ENCODE data around the gene LGALS9B.
"Not testable (repeated sequence)": the region's sequence is repeated elsewhere in the genome, so short reads cannot be mapped to it uniquely, and the experiment has no call there.

LGALS9B gene

DNA sequence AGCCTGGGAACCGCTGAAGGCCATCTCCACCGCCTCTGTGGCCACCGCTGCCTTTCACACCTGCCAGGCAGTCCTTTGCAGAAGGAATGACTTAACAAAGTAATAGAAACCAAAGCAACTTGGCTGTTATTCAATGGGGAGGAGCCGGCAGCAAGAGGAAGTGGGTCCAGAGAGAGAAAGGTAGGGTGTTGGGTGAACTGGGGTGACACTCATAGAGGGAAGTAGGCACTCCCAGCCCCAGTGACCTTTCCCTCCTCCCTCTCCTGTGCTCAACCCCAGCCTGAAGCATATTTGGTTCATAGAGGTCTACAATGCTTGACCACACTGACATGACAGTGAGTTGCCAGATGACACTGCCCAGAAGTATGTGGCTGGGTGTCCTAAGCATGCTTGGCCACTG, at the start of gene LGALS9B:
Gene LGALS9B (minus strand): TSS at position 93 of the 400 bp plus-strand sequence. CDS start 69 bp downstream, at position 24.
- H3K4me3 ChIP-seq (ENCODE audit: low read depth, low read length), result not testable (repeated sequence)

DNA sequence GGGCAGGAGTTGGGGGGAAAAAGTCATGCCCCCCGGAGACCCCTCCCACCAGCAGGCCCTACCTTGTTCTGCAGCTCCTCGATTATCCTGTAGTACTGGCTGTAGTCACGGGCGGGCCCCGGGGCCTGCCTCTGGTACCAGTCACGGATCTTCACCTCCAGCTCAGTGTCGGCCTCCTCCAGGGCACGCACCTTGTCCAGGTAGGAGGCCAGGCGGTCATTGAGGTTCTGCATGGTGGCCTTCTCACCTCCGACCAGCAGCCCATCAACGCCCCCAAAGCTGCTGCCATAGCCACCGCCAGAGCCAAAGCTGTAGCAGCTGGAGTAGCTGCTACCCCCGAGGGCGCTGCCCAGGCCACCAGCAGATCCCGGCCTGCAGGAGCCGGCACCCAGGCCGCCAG, 49.6 kb upstream of the LGALS9B start:
- H3K4me3 ChIP-seq (ENCODE audit: low read depth, low read length), result not testable (repeated sequence)

DNA sequence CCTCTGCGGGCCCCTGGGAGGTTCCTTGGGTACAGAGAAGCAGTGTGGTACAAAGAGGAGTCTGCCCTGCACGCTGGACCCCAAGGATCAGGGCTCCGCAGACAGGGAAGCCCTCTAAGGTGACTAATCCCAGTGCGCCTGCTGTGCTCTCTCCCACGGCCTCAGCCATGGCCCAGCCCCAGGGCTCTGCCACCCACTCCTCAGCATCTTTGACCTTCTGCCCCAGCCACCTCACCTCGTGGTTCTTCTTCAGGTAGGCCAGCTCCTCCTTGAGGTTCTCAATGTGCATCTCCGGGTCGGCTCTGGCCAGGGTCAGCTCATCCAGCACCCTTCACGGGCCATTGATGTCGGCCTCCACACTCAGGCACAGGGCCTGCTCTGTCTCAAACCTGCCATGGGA, 47.8 kb upstream of the LGALS9B start:
- not testable (repeated sequence) for H3K4me3 ChIP-seq (ENCODE audit: low read depth, low read length)

DNA sequence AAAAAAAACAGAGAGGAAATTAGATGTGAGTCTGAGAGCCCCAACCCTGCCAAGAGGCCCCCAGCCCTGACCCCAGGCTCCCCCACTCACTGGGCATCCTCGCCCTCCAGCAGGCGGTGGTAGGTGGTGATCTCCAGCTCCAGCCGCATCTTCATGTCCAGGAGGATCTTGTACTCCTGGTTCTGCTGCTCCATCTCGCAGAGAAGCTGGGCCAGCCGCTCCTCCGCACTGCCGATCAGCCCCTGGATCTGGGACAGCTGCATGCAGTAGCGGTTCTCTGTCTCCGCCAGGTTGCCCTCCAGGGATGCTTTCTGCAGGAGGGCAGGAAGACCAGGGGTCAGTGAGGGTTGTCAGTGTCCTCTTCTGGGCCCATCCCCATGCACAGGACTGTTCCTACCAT, 46.2 kb upstream of the LGALS9B start:
- H3K4me3 ChIP-seq (ENCODE audit: low read depth, low read length), result not testable (repeated sequence)

DNA sequence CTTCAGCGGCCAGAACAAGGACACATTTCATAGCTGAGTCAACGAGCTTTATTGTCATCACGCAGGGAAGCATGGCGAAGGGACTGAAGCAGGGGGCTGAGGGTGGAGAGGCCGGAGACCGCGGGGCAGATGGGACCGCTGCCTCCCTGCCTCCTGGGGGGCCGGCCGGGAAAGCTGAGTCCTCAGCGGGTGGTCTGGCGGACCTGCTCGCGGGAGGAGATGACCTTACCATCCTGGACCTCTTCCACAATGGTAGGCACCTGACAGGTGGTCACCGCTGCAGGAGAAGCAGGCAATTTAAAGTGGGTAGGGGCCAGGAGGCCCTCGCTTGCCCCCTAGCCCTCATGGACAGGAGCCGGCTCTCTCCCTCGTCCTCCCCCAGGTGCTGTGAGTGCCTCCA, 45.0 kb upstream of the LGALS9B start:
- H3K4me3 ChIP-seq (ENCODE audit: low read depth, low read length), result not testable (repeated sequence)

DNA sequence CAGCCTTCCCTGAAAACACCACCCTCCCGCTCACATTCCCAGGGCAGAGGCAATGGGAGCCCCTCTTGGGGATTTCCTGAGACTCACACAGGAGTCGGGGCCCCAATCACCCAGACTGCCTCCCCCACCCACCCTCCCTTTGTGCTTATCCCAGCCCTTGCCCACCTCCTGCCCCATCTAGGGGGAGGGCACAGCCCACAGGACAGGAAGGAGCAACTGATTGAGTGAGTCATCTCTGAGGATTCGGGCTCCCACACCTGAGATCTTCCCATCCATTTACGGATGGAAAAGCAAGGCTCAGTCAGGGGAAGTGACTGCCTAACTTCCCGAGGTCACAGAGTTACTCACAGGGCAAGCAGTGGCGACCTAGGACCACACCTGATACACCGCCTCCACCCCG, 44.4 kb upstream of the LGALS9B start:
- not testable (repeated sequence) for H3K4me3 ChIP-seq (ENCODE audit: low read depth, low read length)

DNA sequence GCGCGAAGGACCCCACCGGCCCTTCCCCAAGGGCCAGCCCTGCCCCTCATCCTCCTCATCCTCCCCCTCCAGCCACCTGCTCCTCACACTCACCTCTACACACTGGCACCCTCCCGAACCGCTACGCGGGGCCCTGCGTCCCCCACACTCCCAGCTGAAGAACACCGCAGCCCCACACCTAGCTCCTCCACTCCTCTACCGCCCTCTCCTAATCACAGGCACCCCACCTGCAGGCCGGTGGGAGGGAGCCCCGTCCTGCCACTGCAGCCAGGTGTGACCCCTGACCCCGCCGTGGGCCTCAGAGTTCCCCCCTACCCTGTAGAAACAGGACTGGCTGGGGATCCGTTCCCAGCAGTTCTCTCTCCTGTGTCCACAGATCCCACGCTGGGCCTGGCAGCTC, 38.0 kb upstream of the LGALS9B start:
- H3K4me3 ChIP-seq (ENCODE audit: low read depth, low read length), result not testable (repeated sequence)

DNA sequence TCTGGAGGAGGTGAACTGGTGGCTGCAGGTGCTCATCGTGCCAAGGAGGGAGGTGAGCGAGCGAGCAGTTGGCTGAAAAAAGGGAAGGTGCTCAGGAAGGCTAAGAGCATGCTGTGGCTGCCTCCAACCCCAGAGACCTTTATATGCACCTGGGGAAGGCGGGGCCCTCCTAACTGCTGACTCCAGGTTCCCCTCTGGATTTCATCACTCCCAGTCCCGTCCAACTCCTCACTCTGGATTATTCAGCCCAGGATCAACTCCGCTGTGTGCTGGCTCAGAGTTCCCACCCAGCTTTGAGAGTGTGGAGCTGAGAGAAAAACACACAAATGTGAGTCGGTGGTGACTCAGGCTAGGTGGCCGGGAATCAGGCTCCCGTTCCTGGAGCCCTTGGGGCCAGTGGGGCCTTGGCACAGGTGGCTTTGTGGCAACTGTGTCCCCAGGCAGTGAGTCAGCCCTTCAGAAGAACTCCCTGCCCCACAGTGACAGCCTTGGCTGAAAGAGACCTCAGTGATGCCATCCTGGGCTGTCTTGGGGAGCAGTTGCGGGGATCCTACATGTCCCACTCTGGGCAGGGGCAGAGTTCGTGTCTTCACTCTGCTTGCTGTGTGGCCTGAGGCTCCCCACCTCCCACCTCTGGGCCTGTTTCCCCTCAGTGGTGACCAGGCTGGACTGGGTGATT, 37.2 kb upstream of the LGALS9B start:
- not testable (repeated sequence) for H3K4me3 ChIP-seq (ENCODE audit: low read depth, low read length)

DNA sequence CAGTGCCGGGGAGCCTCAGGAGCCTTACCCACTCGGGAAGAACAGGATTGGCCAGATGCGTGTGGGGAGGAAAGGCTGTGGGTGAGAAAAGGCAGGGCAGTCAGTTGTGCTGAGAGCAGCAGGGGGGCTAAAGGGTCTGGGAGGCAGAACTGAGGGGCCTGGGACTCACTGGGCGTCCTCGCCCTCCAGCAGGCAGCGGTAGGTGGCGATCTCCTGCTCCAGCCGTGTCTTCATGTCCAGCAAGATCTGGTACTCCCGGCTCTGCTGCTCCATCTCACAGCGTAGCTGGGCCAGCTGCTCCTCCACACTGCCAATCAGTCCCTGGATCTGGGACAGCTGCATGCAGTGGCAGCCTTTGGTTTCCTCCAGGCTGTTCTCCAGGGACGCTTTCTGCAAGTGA, 34.6 kb upstream of the LGALS9B start:
- H3K4me3 ChIP-seq (ENCODE audit: low read depth, low read length), result not testable (repeated sequence)

DNA sequence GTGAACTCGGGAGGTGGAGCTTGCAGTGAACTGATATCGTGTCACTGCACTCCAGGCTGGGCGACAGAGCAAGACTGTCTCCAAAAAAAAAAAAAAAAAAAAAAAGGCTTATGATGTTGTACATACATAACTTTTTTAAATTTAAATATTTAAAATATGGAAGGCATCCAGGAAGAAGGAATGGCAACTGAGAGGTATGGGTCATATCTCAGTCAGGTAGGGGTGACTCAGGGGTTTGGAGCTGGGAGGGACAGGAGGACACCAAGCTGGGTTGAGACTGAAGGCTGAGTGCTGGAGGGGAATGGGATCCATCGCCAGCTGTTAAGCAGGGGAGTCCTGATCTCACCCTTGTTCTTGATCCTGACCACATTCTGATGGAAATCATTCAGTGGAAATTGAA, 33.0 kb upstream of the LGALS9B start:
- not testable (repeated sequence) for H3K4me3 ChIP-seq (ENCODE audit: low read depth, low read length)

DNA sequence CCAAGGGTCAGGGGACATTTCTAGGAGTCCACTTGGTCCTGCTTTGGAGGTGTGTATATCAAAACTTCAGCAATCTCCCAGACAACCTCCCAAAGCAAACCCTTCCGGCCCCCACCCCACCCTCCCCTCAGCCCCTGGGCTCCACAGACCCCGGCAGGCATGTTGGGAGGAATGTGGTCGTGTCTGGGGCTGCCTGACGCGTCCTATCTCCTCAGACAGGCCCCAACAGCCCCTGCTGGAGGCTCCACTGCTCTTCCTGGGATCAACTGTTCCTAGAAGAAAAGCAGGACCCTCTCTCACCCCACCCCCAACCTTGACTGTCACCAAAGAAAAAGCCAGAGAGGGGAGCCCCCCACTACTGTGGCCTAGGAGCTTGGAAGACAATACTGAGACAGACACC, 28.1 kb upstream of the LGALS9B start:
- not testable (repeated sequence) for H3K4me3 ChIP-seq (ENCODE audit: low read depth, low read length)

DNA sequence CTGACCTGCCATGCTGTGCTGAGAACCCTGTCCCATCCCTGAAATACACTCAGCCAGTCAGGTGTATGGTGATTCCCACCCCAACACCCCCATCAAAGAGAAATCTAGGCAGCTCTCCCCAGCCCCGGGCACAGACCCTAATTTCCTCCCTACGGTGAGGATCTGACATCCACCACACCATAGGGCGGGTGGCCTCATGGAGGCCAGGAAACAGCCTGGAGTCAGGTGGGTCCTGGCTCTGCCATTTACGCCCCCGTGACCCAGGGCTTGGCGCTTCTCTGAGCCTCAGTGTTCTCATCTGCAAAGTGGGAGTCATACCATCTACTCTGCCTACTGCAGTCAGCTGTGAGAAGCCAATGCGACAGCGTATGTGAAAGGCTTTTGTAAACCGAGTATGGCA, 27.4 kb upstream of the LGALS9B start:
- H3K4me3 ChIP-seq (ENCODE audit: low read depth, low read length), result not testable (repeated sequence)

DNA sequence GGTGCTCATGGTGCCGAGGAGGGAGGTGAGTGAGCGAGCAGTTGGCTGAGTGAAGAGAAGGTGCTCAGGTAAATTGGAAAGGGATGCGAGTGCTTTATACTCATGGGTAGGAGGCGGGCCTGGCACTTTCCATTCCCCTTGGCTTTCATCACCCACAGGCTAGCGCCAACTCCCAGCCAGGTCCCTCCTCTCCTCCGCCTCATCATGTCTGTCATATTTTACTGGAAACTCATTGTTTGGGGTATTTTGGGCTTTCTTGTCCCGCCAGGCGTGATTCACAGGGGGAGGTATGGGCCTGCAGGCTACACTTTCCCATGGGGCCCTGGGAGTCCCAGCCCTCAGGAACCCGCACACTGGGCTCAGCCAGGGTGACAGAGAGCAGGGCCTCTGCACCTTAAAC, 26.8 kb upstream of the LGALS9B start:
- not testable (repeated sequence) for H3K4me3 ChIP-seq (ENCODE audit: low read depth, low read length)

DNA sequence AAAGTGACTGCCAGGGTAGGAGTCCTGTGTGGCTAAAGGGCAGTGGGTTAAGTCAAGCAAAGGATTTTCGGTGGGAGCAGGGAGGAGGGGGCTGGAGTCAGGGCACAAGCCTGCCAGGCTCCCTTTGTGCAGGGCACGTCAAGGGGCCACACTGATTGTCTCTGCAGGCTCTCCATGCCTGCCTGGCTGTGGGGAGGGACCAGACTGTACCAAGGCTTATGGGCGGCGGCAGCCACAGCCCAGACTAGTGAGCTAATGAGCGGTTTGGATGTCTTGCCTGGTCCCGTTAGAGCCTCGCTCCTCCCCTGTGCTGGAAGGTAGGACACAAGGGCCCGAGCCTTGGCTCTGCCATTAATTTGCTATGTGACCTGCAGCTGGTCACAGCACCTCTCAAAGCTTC, 25.6 kb upstream of the LGALS9B start:
- H3K4me3 ChIP-seq (ENCODE audit: low read depth, low read length), result not testable (repeated sequence)

DNA sequence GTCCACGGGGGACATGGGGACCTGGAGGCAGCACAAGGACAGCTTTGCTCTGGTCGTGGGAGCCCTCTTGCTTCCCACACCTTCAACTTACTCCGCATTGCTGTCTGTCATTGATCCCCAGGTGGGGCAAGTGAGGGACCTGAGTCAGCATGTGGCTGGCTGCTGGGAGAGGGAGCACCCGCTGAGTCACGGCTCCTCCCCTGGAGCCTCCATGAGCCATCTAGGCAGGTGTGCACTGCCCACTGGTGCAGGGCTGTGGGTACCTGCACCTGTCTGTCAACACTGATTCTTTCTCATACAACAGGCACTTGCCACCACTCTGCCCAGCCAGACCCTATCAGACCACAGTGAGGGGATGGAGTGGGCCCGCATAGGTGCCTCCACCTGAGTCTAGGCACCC, 24.8 kb upstream of the LGALS9B start:
- not testable (repeated sequence) for H3K4me3 ChIP-seq (ENCODE audit: low read depth, low read length)

DNA sequence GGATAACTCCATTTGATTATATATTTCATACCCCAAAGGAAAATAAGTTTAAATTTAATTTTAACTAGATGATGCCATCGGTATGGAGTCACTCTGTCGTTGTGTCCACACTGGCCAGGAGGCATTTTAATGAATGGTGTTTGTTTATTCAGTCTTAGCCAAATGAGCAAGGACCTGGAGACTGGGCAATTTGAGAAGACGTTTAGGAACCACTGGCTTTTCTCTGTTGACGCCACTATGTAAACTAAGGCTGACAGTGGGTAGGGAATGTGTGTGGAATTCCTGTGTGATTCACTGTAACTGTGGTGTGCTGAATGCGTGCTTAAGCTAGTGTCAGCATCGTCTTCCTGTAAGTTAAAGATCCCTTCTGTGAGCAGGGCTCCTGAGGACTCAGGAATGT, 17.6 kb upstream of the LGALS9B start:
- not testable (repeated sequence) for H3K4me3 ChIP-seq (ENCODE audit: low read depth, low read length)

DNA sequence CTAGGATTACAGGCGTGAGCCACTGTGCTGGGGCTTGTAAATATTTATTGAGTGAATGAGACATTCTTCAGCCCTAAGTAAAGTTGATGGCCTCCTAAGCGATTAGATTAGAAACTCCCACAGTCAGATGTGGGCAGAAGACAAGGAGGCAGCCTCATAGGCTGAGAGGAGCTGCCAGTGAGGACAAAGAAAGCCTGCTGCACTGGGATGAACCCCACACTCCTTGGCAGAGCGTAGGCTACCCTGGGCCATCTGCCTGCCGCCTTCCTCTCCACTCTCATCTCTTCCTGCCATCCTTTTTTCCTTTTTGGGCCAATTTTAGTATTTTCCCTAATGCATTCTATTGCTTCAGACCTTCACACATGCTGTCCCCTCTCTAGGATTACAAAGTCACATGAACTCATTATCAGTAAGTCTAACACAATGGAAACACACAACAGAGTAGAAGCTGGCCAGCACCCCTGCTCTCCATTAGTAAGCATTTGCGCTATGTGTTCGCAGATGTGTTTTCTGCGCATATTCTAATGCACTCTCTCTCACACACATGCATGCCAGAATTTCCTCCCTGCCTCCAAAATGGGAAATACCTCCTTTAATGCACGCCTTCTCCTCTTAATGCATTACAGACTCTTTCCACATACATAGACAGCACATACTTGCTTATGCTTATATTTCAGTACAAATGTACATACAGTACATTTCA, 12.7 kb upstream of the LGALS9B start:
- not testable (repeated sequence) for H3K4me3 ChIP-seq (ENCODE audit: low read depth, low read length)

DNA sequence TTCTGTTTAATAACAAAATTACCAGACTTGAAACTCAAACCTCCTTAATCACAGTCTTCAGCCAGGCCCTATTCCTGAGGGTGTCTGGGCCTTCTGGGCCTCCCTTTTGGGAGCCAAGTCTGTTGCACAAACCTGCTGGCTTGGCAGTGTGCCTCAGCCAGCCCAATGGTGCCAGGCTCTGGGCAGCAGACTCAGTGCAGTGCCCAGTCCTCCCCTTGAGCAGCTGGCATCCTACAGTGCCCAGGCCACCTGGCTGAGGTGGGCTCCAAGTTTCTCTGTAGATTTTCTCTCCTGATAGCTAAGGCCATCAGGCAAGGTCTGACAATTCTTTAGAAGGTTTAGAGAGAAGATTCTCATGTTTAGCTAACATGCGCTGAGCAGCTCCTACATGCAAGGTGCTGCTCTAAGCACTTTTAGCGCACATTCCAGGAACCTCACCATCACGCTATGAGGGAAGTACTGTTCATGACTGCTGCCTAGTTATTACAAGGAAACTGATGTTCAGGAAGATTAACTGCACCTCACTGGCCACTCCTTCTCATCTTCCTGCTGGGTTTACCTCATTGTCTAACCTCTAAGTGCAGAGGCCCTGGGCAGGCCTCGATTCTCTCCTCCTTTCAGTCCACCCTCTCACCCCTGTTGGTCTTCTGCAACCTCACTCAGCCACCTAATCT, 10.2 kb upstream of the LGALS9B start:
- not testable (repeated sequence) for H3K4me3 ChIP-seq (ENCODE audit: low read depth, low read length)

DNA sequence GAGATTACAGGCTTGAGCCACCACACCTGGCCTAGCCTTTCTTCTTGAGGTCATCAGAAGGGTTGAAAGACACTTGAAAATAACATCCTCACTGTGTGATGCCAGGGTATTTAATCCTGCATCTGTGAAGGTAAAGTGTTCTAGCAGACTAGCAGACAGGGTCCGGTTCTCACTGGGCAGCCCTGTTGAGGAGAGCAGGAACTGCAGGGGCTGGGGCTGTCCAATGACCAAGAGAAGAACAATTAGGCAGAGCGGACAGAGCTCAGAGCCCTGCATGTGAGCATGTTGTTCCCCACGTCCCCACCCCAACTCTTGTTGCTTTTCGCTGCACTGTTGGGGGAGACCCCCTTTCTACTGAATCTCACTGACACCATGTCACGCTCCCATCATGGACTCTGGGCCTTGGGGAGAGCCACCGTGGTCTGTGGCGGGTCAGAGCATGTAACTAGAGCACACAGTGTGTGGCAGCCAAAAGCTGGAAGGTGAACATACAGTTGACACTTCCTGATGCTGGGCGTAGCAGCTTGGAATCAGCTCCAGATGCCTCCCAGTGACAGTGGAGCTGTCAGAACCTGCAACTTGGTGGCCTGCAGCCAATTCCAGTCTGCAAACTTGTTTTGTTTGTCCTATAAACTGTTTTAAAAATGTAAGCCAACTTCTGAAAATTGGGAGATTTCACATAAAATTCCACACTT, 7.9 kb upstream of the LGALS9B start:
- not testable (repeated sequence) for H3K4me3 ChIP-seq (ENCODE audit: low read depth, low read length)

DNA sequence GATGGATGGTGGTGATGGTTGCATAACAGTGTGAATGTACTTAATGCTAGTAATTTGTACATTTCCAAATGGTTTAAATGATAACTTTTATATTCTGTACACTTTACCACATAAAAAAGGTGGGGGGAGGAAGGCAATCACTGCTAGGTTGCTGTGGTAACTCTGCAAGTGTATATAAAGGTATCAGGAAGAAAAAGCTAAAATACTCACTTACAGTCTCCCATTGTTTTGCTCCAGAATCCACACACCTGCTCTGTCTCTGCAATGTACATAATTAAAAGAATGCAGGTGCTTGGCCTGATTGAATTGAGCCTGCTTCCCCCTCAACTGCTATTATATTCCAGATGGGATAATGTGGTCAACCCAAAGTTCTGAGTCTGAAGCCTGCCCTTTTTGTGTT, 6.7 kb upstream of the LGALS9B start:
- not testable (repeated sequence) for H3K4me3 ChIP-seq (ENCODE audit: low read depth, low read length)

DNA sequence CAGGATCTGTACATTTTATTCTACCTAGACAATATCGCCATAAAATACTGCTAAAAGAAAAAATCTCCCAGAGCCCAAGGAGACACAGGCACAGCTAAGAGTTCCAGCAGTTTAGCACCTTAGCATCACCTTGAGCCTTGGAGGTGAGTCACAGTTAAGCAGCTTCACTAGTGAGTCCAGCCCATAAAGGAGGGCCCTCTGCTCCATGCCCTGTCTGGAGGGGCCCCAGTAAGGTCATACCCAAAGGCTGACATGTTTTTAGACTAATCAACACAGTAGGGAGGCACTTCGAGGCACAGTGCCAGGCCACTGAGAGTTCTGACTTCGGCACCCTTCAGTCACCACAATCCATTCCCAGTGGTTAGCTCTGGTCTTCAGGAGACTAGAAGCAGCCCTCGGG, 2.6 kb upstream of the LGALS9B start:
- H3K4me3 ChIP-seq (ENCODE audit: low read depth, low read length), result not testable (repeated sequence)

Data from WI38 (cell line).